ENCODE measurements around the gene MREG. TPM values are rescaled to one million over a fixed set of nuclear protein-coding genes. Genes with fewer than 3 reads are reported as not detected.

MREG gene
- total and polyA plus RNA-seq, 10 of the 15 experiments (the other 5 are each of a cell fraction or from before 2014, with no cell fraction given), result 6.9 to 45.0 (median 28.5) TPM

- Histone ChIP-seq H3K9ac (ENCODE audit: control insufficient read depth, insufficient read depth, low read length) (no peak overlapping the region), H4K20me1 (ENCODE audit: control insufficient read depth, insufficient read depth) (no peaks in the 10 kb centered on the region), H3K36me3 (ENCODE audit: control insufficient read depth in 2 of 2, insufficient read depth in 2 of 2, low read length in 1 of 2) (no peaks in the 10 kb centered on the region), H3K9me3 (replicated peaks; ENCODE audit: control insufficient read depth, insufficient read depth, low read length) (peaks cover 1% of the 10 kb centered on the region; the same call in 1 of the 3 replicates), H3K4me3 (no peak overlapping the region), H3K4me2 (ENCODE audit: control insufficient read depth, insufficient read depth) (no peak overlapping the region), H2AFZ (ENCODE audit: control insufficient read depth, low read depth, low read length) (no peak overlapping the region), H3K27me3 (replicated peaks in 1 of 2; ENCODE audit: control insufficient read depth in 2 of 2, insufficient read depth in 2 of 2, low read length in 1 of 2) (no peaks in the 10 kb centered on the region), H3K27ac (ENCODE audit: control insufficient read depth, insufficient read depth) (no peak overlapping the region), H3K4me1 (ENCODE audit: control insufficient read depth, insufficient read depth, low read length) (peaks cover 25% of the 10 kb centered on the region), H3K79me2 (ENCODE audit: control insufficient read depth, insufficient read depth, low read length) (no peaks in the 10 kb centered on the region)
- in situ Hi-C loops (cut with MboI) (loop anchor here (25.0 kb wide), 1 partner anchor 457 kb away; no protein-coding TSS in a partner anchor), intact Hi-C loops (cut with micrococcal nuclease; ENCODE audit: unreplicated experiment) (loop anchor here (1.0 to 5.0 kb wide), 10 partner anchors 37 to 1112 kb away; partner anchors contain the start of genes BARD1 and FN1)
- CTCF ChIA-PET, result interaction anchor here (0.7 to 4.7 kb wide), 28 partner anchors 11 to 973 kb away, joined by 3 to 34 read pairs (median 4); partner anchors contain the start of gene ATIC
- POLR2A ChIA-PET, result interaction anchor here (0.7 to 1.2 kb wide), 2 partner anchors 13 to 650 kb away, joined by 4 to 8 read pairs; no protein-coding TSS in a partner anchor
- BruUV-seq (replicated peaks), result no TSS peak
- RAD21 ChIA-PET (ENCODE audit: unreplicated experiment), result interaction anchor here (0.7 to 2.8 kb wide), 12 partner anchors 11 to 710 kb away, joined by 3 to 10 read pairs (median 6); partner anchors contain the start of gene ATIC
- no peak for DNase-seq (ENCODE audit: low read depth, low spot score)
- SMC1A ChIA-PET (ENCODE audit: uncharacterized antibody, unreplicated experiment), result interaction anchor here (0.6 to 15.1 kb wide), 28 partner anchors 9 to 1103 kb away, joined by 3 to 185 read pairs (median 4); no protein-coding TSS in a partner anchor
- FAIRE-seq, result no peak
- 66% methylated on average over 8 of the region's 8 CpGs for WGBS (ENCODE audit: insufficient coverage, insufficient replicate concordance, low lambda C conversion rate, missing lambda C conversion rate)
- ATAC-seq, result no peak
- no peak for TF ChIP-seq EP300 (IDR thresholded peaks at IDR 0.05; ENCODE audit: borderline replicate concordance in 1 of 2, control insufficient read depth in 1 of 2, low read depth in 2 of 2, low read length in 2 of 2)
- no peak for TF ChIP-seq PRDM15 (CRISPR knock-in tag; IDR thresholded peaks at IDR 0.05)
- no peak for TF ChIP-seq CREB1 (IDR thresholded peaks at IDR 0.05; ENCODE audit: low read depth)
- TF ChIP-seq IRF4 (IDR thresholded peaks at IDR 0.05; ENCODE audit: low read depth, low read length), result no peak
- TF ChIP-seq ZBTB4 (CRISPR knock-in tag; IDR thresholded peaks at IDR 0.05), result no peak
- TF ChIP-seq CHD2 (IDR thresholded peaks at IDR 0.05; ENCODE audit: borderline replicate concordance, low read depth, low read length), result no peak
- TF ChIP-seq RCOR1 (conservative IDR thresholded peaks at IDR 0.05; ENCODE audit: low read depth, low read length), result no peak
- no peak for TF ChIP-seq NFIC (IDR thresholded peaks at IDR 0.05; ENCODE audit: low read depth, low read length)
- TF ChIP-seq TBL1XR1 (IDR thresholded peaks at IDR 0.05; ENCODE audit: low read depth, low read length), result no peak
Measured at GRCh38 chr2:215919624-215920243, 93.6 kb downstream of the MREG start.
